ENCODE measurements around the gene C15orf39. TPM values are rescaled to one million over a fixed set of nuclear protein-coding genes. Genes with fewer than 3 reads are reported as not detected.

C15orf39 gene
- total RNA-seq, 2 experiments from 2014 or later = 14.1 to 14.2 TPM

DNA sequence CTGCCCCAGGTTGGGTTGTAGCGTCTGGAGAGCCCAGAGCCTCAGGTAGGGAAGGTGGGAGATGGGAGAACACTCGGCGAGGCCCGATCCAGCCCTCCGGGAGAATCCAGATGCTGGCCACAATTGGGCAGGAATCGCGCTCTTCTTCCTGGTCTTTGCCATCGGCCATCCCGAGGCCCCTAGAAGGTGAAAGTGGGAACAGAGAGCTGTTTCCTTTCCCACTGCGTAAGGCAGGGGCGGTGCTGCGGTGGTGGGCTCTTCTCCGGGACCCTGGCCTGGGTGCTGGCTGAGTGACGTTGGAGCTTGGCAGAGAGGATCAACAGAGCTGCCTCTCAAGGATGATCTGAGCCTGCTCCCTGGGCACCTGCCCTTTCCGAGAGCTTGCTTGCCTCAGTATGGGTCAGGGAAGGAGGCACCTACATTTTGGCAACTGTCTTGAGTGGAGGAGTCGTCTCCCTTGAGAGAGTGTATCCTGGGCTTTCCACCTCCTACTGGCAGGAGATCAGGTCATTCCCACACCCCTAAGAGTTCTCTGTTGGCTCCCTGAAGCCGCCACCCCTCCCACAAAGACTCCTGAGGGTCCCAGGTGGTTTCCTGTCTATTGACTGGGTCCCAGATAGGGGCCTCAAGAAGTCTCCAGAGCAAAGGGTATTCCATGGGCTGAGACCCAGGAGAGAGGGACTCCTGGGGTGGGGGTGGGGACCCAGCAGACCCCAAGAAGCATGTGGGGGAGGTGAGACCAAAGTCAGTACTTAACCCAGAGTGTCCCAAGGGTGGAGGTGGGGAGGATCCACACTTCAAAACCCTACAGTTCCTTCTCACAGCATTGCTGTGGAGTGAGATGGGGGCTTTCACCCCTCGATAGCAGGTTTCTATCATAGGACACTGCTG, 1.6 kb downstream of the C15orf39 start:
- no peaks in the 10 kb centered on the region for H3K9me3 Mint-ChIP-seq
- H3K36me3 Mint-ChIP-seq = peaks cover 2% of the 10 kb centered on the region
- CTCF ChIA-PET = interaction anchor here (0.5 to 3.3 kb wide), 19 partner anchors 14 to 302 kb away, joined by 3 to 89 read pairs (median 4); partner anchors contain the start of genes PPCDC and RPP25
- H3K27ac Mint-ChIP-seq = peak overlapping the region; percentile 84
- DNase-seq = peak; percentile 24
- peak overlapping the region; percentile 89 for H3K4me3 Mint-ChIP-seq
- H3K27me3 Mint-ChIP-seq = no peaks in the 10 kb centered on the region
- POLR2A ChIA-PET = interaction anchor here (1.1 to 2.2 kb wide), 4 partner anchors 174 to 252 kb away, joined by 4 to 14 read pairs (median 8); partner anchors contain the start of genes PPCDC and RPP25
- intact Hi-C loops (cut with micrococcal nuclease) = loop anchor here (5.0 to 10.0 kb wide), 3 partner anchors 249 to 416 kb away; partner anchors contain the start of genes SCAMP2 and SIN3A
- H3K4me1 Mint-ChIP-seq (ENCODE audit: low read depth) = peaks cover 35% of the 10 kb centered on the region

DNA sequence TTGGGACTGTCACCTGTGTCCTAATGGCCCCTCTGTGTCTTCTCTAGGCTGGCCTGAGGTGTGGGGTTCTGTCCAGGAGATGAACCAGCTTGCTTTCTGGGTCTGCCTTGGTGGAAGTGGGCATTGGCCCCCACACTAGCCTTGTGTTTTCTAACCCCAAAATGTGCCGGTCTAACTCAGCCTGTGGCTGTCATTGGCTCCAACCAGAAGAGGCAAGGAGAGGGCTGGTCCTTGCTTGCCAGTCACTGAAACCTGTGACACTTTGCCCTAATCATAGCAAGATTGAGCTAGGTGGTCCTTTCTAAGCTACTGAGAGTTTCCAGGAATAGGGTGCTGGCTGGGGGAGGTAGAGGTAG, 2.2 kb downstream of the C15orf39 start:
- peak; percentile 38 for DNase-seq
- H3K27me3 Mint-ChIP-seq = no peaks in the 10 kb centered on the region
- CTCF ChIA-PET = interaction anchor here (0.6 to 3.3 kb wide), 24 partner anchors 13 to 1795 kb away, joined by 3 to 89 read pairs (median 5); partner anchors contain the start of genes PPCDC and RPP25
- intact Hi-C loops (cut with micrococcal nuclease) = loop anchor here (1.0 to 10.0 kb wide), 6 partner anchors 161 to 417 kb away; partner anchors contain the start of genes RPP25, SCAMP2 and SIN3A
- H3K4me1 Mint-ChIP-seq (ENCODE audit: low read depth) = peaks cover 35% of the 10 kb centered on the region
- H3K36me3 Mint-ChIP-seq = peaks cover 2% of the 10 kb centered on the region
- POLR2A ChIA-PET = interaction anchor here (0.6 to 2.2 kb wide), 6 partner anchors 9 to 297 kb away, joined by 3 to 14 read pairs (median 4); partner anchors contain the start of genes FAM219B, PPCDC and RPP25
- no peaks in the 10 kb centered on the region for H3K9me3 Mint-ChIP-seq
- H3K4me3 Mint-ChIP-seq = peak overlapping the region; percentile 89
- peak overlapping the region; percentile 35 for H3K27ac Mint-ChIP-seq

DNA sequence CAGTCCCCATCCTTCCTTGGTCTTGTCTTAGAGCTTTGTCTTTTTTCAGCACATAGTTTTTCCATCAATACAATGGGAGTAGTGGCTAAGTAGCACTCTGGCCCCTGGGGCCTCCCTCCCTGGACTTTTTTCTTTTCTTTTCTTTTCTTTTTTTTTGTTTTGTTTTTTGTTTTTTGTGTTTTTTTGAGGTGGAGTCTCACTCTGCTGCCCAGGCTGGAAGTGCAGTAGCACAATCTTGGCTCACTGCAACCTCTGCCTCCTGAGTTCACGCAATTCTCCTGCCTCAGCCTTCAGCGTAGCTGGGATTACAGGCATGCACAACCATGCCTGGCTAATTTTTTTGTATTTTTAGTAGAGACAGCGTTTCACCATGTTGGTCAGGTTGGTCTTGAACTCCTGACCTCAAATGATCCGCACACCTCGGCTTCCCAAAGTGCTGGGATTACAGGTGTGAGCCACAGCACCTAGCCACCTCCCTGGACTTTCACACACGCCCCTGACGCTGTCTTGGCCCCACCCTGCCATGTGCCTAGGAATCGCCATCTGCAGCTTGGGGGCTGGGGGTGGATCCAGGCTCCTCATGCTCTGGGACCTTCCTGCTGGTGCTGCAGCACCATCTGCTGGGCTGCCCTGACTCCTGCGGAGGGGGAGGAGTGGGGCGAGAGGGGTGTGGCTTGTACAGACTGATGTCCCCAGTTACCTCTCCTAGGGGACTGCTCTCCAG, 2.8 kb downstream of the C15orf39 start:
- Mint-ChIP-seq H3K36me3 (peaks cover 5% of the 10 kb centered on the region), H3K27me3 (no peaks in the 10 kb centered on the region), H3K4me3 (peak overlapping the region; percentile 24), H3K27ac (peak overlapping the region; percentile 13), H3K9me3 (no peaks in the 10 kb centered on the region), H3K4me1 (ENCODE audit: low read depth) (peaks cover 39% of the 10 kb centered on the region)
- intact Hi-C loops (cut with micrococcal nuclease) = loop anchor here (1.0 to 10.0 kb wide), 6 partner anchors 161 to 417 kb away; partner anchors contain the start of genes RPP25, SCAMP2 and SIN3A
- ChIA-PET POLR2A (interaction anchor here (0.6 to 2.2 kb wide), 5 partner anchors 9 to 298 kb away, joined by 3 to 14 read pairs (median 4); partner anchors contain the start of genes FAM219B and PPCDC), CTCF (interaction anchor here (0.6 to 3.3 kb wide), 25 partner anchors 11 to 1794 kb away, joined by 3 to 89 read pairs (median 5); partner anchors contain the start of genes PPCDC and RPP25)
- DNase-seq = peak; percentile 93

DNA sequence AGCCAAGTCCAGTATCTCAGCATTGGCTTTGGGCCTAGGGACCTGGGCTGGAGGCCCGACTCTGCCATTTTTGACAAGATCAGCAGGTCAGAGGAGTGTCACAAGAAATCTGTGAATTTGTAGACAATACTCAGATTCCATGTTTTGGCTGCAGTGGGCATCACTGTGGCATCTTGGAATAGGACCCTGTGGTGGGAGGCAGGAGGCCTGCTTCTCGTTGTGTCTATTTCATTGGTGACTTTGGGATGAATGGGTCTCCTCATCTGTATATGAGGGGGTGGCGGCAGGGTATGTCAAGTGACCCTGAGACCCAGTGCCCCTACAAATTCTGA, 3.3 kb downstream of the C15orf39 start:
- Mint-ChIP-seq H3K4me3 (no peak overlapping the region), H3K27ac (peak overlapping the region; percentile 13), H3K36me3 (peaks cover 9% of the 10 kb centered on the region), H3K4me1 (ENCODE audit: low read depth) (peaks cover 42% of the 10 kb centered on the region), H3K9me3 (no peaks in the 10 kb centered on the region), H3K27me3 (no peaks in the 10 kb centered on the region)
- ChIA-PET POLR2A (interaction anchor here (2.2 kb wide), 1 partner anchor 176 kb away, joined by 10 read pairs; no protein-coding TSS in a partner anchor), CTCF (interaction anchor here (1.1 to 3.3 kb wide), 11 partner anchors 10 to 255 kb away, joined by 3 to 89 read pairs (median 9); partner anchors contain the start of genes PPCDC and RPP25)
- intact Hi-C loops (cut with micrococcal nuclease) = loop anchor here (2.0 to 10.0 kb wide), 2 partner anchors 248 to 330 kb away; partner anchors contain the start of genes RPP25 and SCAMP2
- no peak for DNase-seq

DNA sequence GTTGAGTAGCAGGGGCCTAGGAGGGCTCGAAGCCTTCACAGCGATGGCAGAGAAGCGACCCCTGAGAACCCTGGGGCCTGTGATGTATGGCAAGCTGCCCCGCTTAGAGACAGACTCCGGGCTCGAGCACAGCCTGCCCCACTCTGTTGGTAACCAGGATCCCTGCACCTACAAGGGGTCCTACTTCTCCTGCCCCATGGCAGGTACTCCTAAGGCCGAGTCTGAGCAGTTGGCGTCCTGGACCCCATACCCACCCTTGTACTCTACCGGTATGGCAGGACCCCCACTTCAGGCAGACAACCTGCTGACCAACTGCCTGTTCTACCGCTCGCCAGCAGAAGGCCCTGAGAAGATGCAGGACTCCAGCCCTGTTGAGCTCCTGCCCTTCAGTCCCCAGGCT, 4.3 kb downstream of the C15orf39 start:
- ChIA-PET POLR2A (no interaction called here), CTCF (interaction anchor here (1.4 to 3.3 kb wide), 3 partner anchors 9 to 176 kb away, joined by 3 to 89 read pairs (median 20); no protein-coding TSS in a partner anchor)
- no peak overlapping the region for H3K4me3 Mint-ChIP-seq
- intact Hi-C loops (cut with micrococcal nuclease) = loop anchor here (10.0 kb wide), 1 partner anchor 331 kb away; the partner anchor contains the start of gene SCAMP2
- peaks cover 34% of the 10 kb centered on the region for H3K4me1 Mint-ChIP-seq (ENCODE audit: low read depth)
- no peaks in the 10 kb centered on the region for H3K27me3 Mint-ChIP-seq
- no peak overlapping the region for H3K27ac Mint-ChIP-seq
- no peaks in the 10 kb centered on the region for H3K9me3 Mint-ChIP-seq
- DNase-seq = no peak
- H3K36me3 Mint-ChIP-seq = peaks cover 10% of the 10 kb centered on the region

DNA sequence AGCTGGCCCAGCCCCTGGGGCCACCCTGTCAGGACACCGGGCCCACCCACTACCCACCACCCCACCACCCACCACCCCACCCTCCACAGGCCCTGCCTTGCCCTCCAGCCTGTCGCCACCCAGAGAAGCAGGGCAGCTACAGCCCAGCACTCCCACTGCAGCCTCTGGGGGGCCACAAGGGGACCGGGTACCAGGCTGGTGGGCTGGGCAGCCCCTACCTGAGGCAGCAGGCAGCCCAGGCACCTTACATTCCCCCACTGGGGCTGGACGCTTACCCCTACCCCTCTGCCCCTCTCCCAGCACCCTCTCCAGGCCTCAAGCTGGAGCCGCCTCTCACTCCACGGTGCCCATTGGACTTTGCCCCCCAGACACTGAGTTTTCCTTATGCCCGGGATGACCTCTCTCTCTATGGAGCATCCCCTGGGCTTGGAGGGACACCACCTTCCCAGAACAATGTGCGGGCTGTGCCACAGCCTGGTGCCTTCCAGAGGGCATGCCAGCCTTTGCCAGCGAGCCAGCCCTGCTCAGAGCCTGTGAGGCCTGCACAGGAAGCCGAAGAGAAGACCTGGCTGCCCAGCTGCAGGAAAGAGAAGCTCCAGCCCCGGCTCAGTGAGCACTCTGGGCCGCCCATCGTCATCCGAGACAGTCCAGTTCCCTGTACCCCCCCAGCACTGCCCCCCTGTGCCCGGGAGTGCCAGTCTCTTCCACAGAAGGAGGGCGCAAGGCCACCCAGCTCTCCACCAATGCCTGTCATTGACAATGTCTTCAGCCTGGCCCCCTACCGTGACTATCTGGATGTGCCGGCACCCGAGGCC, 5.3 kb downstream of the C15orf39 start:
- no peaks in the 10 kb centered on the region for H3K9me3 Mint-ChIP-seq
- intact Hi-C loops (cut with micrococcal nuclease) = loop anchor here (10.0 kb wide), 1 partner anchor 332 kb away; the partner anchor contains the start of gene SCAMP2
- no peak overlapping the region for H3K4me3 Mint-ChIP-seq
- ChIA-PET POLR2A (no interaction called here), CTCF (interaction anchor here (2.7 kb wide), 1 partner anchor 177 kb away, joined by 18 read pairs; no protein-coding TSS in a partner anchor)
- H3K27ac Mint-ChIP-seq = no peak overlapping the region
- peaks cover 13% of the 10 kb centered on the region for H3K36me3 Mint-ChIP-seq
- H3K4me1 Mint-ChIP-seq (ENCODE audit: low read depth) = peaks cover 29% of the 10 kb centered on the region
- no peak for DNase-seq
- no peaks in the 10 kb centered on the region for H3K27me3 Mint-ChIP-seq

DNA sequence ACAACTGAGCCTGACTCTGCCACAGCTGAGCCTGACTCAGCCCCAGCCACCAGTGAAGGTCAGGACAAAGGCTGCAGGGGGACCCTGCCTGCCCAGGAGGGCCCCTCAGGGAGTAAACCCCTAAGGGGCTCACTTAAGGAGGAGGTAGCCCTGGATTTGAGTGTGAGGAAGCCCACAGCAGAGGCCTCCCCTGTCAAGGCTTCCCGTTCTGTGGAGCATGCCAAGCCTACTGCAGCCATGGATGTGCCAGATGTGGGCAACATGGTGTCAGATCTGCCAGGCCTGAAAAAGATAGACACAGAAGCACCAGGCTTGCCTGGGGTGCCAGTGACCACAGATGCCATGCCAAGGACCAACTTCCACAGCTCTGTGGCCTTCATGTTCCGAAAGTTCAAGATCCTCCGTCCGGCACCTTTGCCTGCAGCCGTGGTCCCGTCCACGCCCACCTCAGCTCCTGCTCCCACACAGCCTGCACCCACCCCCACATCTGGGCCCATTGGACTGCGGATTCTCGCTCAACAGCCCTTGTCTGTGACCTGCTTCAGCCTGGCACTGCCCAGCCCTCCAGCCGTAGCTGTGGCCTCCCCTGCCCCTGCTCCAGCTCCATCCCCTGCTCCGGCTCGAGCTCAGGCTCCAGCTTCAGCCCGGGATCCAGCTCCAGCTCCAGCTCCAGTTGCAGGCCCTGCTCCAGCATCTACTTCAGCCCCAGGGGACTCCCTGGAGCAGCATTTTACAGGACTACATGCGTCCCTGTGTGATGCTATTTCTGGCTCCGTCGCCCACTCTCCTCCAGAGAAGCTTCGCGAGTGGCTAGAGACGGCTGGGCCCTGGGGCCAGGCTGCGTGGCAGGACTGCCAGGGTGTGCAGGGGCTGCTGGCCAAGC, 6.2 kb downstream of the C15orf39 start:
- POLR2A ChIA-PET = no interaction called here
- DNase-seq = no peak
- CTCF ChIA-PET = interaction anchor here (1.1 to 2.7 kb wide), 4 partner anchors 165 to 182 kb away, joined by 3 to 18 read pairs (median 6); no protein-coding TSS in a partner anchor
- intact Hi-C loops (cut with micrococcal nuclease) = loop anchor here (10.0 kb wide), 1 partner anchor 333 kb away; the partner anchor contains the start of gene SCAMP2
- H3K4me3 Mint-ChIP-seq = no peak overlapping the region
- peaks cover 13% of the 10 kb centered on the region for H3K36me3 Mint-ChIP-seq
- no peak overlapping the region for H3K27ac Mint-ChIP-seq
- no peaks in the 10 kb centered on the region for H3K9me3 Mint-ChIP-seq
- peaks cover 29% of the 10 kb centered on the region for H3K4me1 Mint-ChIP-seq (ENCODE audit: low read depth)
- H3K27me3 Mint-ChIP-seq = no peaks in the 10 kb centered on the region

DNA sequence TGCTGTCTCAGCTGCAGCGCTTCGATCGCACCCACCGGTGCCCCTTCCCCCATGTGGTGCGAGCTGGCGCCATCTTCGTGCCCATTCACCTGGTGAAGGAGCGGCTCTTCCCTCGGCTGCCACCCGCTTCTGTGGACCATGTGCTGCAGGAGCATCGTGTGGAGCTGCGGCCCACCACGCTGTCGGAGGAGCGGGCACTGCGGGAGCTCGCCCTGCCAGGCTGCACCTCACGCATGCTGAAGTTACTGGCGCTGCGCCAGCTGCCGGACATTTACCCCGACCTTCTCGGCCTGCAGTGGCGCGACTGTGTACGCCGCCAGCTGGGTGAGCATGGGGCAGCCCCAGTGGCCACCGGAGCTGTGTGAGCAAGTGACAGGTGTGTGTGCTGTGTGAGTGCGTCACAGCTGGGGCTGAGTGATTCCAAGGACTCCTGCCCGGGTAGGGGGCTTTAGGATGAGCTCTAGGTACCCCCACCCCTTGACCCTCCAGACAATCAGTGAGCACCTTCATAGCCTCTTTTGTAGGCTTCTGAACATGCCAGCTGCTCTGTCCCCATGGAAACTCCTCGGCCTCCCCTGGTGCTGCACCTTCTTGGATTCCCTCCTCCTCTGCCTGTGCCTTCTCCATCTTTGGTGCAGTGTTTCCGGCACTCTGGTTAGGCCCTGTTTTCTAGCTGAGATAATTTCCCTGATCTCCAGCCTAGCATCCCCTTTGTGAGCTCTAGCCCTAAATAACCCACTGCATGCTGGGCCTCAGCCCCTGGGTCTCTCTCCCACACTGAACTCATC, 7.0 kb downstream of the C15orf39 start:
- Mint-ChIP-seq H3K27me3 (no peaks in the 10 kb centered on the region), H3K4me1 (ENCODE audit: low read depth) (peaks cover 22% of the 10 kb centered on the region), H3K36me3 (peaks cover 13% of the 10 kb centered on the region), H3K27ac (no peak overlapping the region), H3K4me3 (no peak overlapping the region), H3K9me3 (no peaks in the 10 kb centered on the region)
- intact Hi-C loops (cut with micrococcal nuclease) = loop anchor here (10.0 kb wide), 1 partner anchor 334 kb away; the partner anchor contains the start of gene SCAMP2
- no peak for DNase-seq
- ChIA-PET POLR2A (no interaction called here), CTCF (interaction anchor here (0.8 to 2.7 kb wide), 5 partner anchors 165 to 258 kb away, joined by 3 to 18 read pairs (median 5); no protein-coding TSS in a partner anchor)

DNA sequence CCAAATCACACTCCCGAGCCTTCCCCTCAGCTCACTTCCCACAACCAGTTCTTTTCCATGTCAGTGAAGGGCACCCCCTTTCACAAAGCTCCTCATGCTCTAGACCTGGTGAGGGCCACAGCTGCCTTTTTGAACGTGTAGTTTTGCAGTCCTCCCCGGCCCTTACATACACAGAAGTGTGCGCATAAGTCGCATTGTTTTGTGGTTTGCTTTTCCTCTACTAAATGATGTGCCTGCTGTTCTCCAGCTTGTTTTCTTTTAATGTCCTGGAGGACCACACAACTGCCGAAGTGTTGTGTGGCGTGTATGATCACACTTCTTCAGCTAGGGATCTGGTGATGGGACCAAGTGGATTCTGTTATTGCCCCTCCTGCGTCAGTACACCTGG, 7.6 kb downstream of the C15orf39 start:
- ChIA-PET POLR2A (no interaction called here), CTCF (interaction anchor here (0.8 to 2.7 kb wide), 4 partner anchors 166 to 259 kb away, joined by 3 to 18 read pairs (median 6); no protein-coding TSS in a partner anchor)
- no peak overlapping the region for H3K4me3 Mint-ChIP-seq
- H3K9me3 Mint-ChIP-seq = no peaks in the 10 kb centered on the region
- peaks cover 16% of the 10 kb centered on the region for H3K4me1 Mint-ChIP-seq (ENCODE audit: low read depth)
- no peak overlapping the region for H3K27ac Mint-ChIP-seq
- intact Hi-C loops (cut with micrococcal nuclease) = loop anchor here (10.0 kb wide), 1 partner anchor 334 kb away; the partner anchor contains the start of gene SCAMP2
- no peaks in the 10 kb centered on the region for H3K27me3 Mint-ChIP-seq
- DNase-seq = no peak
- peaks cover 13% of the 10 kb centered on the region for H3K36me3 Mint-ChIP-seq
